GM11168 (cell line): Measurements from ENCODE around the gene CRBN.

Experiments
- in situ Hi-C: fragments of 300-500 bp; cut with MboI; formaldehyde crosslinking; loops from one replicate; pipeline ENCODE4 v1.12.0; 2022; ENCODE audit warnings: low sequenced_read_pairs; ENCODE audit not compliant: unreplicated experiment

Gene CRBN

DNA sequence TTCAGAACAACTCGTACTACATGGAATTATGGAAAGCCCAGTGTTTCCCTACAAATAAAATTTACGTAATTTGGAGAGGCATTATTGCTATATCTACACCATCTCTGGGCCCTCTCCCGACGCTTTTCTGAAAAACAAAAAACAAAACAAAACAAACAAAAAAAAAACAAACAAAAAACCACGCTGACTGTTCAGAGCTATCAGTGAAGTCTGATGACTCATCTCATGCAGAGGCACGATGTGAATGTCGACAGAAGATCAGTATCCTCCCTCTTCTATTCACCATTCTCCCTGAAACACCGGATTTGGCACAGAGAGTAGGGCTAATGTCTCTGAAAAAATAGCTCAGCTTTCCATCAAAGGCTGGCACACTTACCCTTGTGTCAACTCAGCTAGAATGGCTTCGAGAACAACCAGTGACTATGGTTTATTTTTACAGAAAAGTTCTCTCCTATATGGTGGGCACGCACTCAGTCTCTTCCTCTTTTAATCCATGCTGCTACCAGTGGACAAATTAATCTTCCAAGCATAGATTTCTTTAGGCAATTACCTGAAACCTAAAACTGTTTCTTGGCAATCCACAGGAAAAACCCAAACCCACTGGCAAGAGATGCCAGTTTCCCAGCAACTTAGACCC is 1.5 kb downstream of the CRBN start:
- in situ Hi-C loops = no loop called here

DNA sequence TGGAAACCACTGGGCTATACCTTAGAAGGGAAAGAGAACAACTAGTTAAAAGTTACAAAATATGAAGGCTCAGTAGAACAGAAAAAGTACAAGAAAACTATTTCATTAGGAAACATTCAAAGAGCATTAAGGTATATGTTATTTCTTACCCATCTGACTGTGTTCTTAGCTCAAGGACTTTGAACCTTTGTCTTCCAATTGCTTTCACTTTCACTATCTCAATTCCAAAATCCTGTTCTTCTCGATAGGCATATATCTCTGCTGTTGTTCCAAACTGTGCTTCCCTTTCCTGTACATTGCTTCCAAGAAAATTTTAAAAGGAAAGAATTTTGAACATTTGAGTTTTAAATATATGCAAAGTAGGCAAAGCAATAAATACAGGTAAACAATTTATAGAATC is 6.9 kb downstream of the CRBN start:
- in situ Hi-C loops = loop anchor here (25.0 kb wide), 1 partner anchor 410 kb away; no protein-coding TSS in a partner anchor

DNA sequence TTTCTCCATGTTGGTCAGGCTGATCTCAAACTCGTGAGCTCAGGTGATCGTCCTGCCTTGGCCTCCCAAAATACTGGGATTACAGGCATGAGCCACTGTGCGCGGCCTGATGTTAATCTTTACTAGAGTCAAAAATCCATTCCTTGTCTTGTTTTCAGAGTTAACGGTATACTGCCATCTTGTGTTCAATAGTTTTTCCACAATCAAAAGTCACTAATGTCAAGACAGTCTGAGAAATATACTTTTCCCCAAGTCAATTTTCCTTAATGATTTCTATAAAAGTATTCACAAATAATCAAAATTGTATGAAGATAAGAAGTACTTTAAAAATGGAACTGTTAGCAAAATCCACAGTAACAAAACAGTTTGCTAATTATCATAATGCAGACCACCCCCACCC is 8.5 kb downstream of the CRBN start:
- in situ Hi-C loops = loop anchor here (25.0 kb wide), 1 partner anchor 409 kb away; no protein-coding TSS in a partner anchor

DNA sequence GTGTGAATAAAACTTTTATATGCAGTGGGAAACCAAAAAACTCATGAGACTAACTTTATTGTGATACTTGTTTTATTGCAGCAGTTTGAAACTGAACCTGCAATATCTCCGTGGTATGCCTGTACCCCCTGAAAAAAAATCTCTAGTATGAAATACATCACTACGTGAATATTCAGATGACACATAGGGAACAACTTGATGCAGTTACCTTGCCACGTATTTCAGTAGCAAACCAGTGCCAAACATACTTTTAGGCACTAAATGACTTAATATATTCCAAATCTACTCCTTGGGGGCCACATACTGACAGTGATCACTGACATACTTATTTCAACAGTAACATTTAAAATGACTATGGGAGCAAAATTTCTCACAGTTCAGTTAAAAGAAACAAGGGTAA is 13.8 kb downstream of the CRBN start:
- in situ Hi-C loops = loop anchor here (25.0 kb wide), 1 partner anchor 403 kb away; no protein-coding TSS in a partner anchor

DNA sequence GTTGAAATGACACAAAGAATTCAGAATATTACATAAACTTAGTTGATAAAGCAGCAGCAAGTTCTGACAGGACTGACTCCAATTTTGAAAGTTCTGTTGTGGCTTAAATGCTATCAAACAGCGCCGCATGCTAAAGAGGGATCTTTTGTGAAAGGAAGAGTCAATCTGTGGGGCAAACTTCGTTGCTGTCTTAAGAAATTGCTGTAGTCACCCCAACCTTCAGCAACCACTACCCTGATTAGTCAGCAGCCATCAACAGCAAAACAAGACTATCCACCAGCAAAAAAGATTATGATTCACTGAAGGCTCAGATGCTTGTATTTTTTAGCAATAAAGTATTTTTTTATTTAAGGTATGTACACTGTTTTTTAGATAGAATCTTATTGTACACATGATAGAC is 14.2 kb downstream of the CRBN start:
- in situ Hi-C loops = loop anchor here (25.0 kb wide), 1 partner anchor 403 kb away; no protein-coding TSS in a partner anchor

DNA sequence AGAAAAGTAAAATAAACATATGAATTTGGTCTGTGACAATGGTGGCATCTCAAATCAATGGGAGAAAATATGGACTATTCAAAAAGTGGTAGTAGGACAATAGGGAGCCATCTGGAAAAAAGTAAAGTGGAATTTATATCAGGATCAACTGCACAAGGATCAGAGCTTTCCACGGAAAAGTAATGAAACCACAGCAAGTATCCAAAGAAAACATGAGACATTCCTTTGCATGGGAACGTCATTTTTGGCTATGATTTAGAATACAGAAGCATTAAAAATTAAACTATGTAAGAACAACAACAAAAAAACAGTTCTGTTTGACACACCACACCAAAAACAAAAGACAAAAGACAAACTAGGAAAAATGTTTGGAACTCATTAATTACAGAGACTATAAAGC is 18.7 kb downstream of the CRBN start:
- in situ Hi-C loops = loop anchor here (25.0 kb wide), 1 partner anchor 399 kb away; no protein-coding TSS in a partner anchor

DNA sequence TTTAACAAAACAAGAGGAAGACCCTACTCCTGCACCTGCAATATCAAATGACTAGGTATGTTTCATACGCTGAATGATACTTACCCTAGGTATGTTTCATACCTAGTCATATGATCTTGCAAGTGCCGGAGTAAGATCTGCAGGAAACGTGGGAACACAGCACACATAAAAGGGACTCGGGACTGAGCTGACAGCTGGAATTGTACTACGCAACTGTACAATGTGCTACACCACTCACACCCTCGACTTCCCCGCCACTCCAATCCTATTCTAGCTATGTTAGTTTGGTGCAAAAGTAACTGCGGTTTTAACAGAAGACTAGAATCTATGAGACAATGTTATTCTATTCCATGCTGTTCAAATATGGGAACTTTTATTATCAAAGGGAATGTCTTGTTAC is 22.0 kb downstream of the CRBN start:
- in situ Hi-C loops = loop anchor here (25.0 kb wide), 1 partner anchor 395 kb away; no protein-coding TSS in a partner anchor

DNA sequence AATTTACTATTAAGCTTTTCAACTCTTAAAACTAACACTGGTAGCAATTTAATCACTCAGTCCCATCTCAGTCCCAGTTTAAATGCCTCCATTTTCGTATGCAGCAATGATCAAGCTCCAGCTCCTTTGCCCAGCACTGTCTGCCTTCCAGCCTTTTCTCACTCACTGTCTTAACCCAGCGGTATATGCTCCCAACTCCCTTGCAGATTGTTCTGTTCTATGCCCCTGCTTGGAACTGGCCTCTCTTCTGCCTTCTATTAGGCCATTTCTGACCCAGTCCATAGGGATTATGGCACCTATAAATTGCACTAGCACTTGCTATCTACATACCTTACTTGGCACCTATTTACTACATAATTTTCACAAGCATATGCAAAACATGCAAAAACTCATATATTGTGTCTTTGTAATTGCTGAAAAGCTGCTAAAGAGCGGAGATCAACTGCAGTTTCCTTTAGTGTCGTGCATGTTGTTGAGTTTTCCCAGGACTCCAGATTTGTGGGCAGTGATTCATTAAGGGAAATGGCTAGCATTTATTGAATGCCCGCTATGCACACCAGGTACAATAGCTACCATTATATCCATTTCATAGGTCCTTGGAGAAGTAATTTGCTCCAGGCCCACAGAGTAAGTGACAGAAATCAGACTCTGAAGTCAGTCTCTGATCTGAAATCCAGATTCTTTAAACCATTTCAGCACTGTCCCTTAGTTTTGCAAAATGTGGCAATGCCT is 24.4 kb downstream of the CRBN start:
- in situ Hi-C loops = loop anchor here (25.0 kb wide), 1 partner anchor 393 kb away; no protein-coding TSS in a partner anchor

DNA sequence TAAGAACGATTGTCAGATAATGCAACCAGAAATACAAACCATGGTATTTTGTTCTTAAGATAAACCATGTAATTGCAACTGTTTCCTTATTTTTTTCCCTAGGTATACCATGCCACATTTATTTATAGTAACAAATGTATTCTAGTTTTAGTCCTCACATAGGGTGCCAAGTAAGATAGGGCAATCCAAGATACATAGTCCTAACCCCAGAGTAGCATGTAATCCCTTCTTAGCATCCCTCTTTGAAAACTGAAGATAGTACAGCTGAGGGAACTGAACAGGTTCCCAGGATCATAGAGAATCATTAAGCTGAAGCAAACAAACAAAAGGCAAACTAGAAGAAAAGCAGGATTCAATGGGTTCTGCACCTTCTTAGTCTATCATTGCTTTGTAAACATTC is 28.0 kb downstream of the CRBN start:
- in situ Hi-C loops = loop anchor here (25.0 kb wide), 1 partner anchor 389 kb away; no protein-coding TSS in a partner anchor

DNA sequence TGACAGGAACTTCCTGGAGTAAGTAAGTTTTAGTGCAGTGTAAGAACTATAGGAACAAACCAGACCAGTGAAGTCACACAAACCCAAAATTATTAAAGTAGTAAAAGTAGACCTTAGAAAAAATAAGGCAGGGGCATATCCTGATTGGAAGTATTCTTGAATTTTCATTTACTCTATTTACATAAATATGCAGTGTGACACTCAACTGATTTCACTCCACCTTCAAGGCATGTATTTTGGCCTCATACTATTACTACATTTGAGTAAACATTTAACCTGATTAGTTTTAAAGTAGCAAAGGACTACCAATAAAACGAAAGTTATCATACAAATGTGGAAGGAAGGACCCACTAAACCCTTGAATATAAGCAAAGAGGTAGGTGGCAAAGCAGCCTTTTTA is 29.9 kb downstream of the CRBN start:
- in situ Hi-C loops = no loop called here

DNA sequence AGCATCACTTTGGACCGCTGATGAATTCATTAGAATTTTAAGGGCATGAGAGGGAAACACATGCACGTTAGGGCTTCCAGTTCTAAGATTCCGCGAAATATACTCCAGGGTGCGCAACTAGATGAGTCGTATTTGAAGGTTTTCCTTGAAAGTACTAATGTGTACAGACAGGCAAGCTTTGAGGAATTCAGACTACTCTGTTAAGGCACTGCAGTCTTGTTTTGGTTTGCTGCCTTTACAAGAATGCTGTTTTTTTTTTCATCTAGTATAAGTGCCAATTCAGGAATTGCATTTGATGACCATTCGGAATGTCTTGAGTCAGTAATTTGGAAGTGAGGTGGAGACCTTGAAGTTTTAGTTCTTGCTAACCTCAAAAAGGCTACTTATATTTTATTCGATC is 33.7 kb downstream of the CRBN start:
- in situ Hi-C loops = no loop called here

DNA sequence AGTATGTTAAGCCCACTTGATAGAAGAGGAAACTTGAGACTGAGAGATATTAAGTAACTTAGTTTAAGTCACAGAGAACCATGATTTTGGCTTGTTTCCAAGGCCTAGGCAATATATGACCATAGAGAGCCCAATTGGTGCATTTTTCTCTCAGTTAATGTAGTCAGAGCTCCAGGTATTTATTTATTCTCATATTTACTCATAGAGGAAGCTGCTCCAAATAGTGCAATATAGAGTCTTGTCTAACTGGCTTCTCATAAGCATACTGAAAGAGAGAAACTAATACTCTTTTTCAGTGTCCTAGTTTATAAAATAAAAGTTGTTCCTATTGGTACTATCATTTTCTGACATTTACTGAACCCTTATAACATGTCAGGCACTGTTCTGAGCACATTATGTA is 37.6 kb downstream of the CRBN start:
- in situ Hi-C loops = no loop called here

DNA sequence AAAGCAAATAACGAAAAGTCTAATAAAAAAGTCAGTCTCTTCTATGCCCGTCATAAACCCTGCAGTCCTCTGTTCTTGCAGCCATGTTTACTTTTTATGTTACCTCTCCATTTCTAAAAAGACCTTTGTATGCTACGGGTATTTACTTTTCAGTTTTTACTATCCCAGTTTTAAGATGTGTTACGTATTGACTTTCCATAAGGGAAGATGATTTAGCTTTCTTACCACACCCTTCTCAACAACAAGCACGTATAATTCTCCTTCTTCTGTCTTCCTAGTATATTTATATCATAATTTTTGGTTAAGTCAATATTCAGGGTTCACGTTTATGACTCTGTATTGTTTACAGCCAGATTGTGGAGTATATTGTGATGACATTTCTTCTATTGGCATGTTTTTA is 42.0 kb downstream of the CRBN start:
- in situ Hi-C loops = no loop called here

DNA sequence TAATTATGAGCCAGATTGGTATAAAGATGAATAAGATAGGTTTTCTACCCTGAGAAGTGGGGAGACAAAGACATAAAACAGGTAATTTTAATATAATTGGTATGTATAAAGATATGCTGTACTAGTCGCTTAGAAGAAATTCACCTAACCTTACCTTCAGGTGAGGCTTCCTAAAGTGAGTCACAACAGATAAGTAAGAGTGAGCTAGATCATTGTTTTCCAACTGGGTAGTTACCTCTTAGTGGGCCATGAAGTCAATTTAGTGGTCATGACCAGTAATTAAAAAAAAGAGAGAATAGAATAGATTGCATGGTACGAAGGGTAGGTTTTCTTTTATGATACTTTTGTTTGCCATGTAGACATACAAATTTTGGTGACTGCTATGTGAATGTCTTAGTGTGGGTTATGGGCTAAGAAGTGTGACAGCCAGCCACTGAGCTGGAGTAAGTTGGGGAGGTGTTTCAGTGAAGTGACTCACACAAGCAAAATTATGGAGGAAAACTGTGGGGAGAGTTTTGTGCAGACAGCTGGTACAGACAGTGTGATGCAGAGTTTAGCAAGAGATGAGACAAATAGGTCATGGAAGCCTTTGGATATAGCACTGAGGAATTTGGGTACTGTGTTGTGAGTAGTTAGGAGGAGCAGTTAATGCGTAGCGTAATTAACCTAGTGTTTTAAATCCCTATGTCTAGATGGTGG is 44.6 kb downstream of the CRBN start:
- in situ Hi-C loops = no loop called here

DNA sequence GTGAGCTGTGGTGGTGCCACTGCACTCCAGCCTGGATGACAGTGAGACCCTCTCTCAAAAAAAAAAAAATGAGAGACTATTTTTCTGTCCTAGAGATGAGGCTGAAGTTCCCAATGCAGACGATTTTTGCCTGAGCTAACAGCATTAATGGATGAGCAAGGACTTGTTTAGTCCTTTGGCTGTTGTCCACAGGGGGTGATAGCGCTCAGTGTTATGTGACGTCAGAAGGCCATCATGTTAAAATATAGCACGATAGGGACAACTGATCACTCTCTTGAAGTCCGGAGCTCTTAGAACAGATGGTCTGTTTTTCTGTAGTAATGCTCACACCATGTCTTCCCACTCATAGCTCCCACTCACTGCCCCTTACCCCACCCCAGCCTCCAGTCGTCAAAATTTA is 46.0 kb downstream of the CRBN start:
- in situ Hi-C loops = no loop called here

DNA sequence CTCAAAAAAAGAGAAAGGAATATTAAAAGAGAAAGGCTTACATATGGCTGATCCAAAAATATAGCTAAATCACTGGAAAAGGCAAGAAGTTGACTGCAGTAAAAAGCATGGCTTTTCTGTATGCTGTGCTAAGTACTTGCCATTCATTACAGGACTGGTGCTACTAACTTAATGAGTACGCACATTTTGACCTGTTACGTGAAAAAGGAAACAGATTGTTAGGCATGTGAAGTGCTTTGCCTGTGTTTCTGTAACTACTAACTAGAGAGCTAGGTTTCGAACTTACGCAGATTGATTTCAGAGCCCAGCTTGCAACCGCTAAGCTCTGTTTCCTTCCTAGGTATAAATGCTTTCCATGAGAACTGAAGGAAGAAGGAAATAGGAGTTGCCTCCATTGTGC is 49.9 kb downstream of the CRBN start:
- in situ Hi-C loops = no loop called here

DNA sequence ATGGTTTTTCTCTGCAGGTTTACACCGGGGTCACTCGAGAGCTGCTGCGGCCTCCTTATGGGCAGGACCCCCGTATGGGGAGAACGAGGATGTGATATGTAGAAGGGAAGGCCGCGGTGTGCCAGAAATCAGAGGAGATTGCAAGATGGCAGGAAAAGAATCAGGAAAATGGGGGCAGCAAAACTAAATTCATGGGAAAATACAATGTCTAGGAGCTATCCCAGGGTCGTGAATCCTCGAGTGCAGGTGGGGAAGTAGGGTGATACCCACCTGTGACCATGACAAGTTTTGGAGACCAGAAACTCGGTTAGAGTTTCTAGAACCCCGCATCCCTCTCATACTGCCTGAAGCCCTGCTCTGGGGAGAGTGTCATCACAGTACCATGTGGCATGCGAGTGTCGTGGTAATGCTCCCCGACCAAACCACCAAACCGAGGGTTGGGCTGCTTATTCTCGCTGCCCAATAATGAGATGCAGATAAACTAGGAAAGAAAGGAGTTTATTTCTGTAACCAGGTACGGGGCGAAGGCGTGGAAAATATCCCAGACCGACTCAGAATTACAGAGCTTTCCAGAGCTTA is 52.0 kb downstream of the CRBN start:
- in situ Hi-C loops = no loop called here

DNA sequence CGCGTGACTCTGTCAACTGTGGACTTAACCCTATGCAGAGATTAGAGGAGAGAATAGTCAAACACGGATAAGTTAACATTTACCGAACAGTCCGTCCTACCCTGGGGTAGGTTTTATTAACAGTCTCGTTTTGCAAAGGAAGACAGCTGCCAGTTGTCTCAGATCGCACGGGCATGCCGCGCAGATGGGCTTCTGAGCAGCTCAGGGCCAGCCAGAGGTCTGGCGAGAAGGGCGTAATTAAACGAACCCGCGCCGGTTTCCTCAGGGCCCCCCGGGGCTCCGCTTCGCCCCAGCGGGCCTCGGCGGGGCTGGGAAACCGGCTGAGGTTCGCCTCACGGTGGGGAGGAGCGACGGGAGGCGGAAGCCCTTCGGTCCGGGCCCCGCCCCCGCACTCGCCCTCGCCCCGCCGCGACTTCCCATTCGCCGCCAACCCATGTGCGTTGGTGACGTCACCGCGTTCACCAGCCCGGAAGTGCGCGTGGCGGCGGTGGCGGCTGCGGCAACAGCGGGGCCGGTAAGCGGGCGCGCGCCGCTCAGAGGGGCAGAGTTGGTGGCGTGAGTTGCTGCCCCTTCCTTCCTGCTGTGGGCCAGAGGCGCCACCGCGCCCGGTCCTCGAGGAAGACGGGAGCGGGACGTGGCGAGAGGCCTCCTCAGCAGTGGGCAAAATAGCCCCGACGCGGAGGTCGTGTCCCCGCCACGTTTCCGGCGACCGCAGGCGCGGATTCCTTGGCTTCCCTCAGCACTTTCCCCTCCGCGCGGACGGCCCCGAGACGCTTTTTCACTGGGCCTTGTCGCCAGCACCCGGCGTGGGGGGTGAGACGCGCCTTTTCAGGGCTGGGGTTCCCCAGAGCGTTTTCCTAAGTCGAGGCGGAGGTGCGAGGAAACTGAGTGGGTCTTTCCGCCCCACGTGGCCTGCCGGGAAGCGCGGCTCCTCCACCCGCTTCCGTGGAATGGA is 52.7 kb downstream of the CRBN start, which contains the start of gene TRNT1:
TRNT1 (plus strand) TSS at position 464 of the 955 bp plus-strand sequence. CDS start 2,101 bp downstream, outside the sequence.
- in situ Hi-C loops = no loop called here

DNA sequence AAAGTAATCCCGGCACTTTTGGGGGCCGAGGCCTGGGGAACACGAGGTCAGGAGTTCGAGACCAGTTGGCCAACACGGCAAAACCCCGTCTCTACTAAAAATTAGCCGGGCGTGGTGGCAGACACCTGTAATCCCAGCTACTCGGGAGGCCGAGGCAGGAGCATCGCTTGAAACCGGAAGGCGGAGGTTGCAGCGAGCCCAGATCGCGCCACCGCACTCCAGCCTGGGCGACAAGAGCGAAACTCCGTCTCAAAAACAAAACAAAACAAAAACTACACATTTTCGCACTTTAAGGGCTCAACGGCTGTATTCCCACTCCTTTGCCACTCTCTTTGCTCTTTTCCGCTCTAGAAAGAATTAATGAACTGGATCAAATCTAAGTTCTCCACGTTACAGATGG is 53.5 kb downstream of the CRBN start:
- in situ Hi-C loops = no loop called here
